ENCODE results near the gene CTSG.
A peak's percentile ranks its signal among the peaks of the same experiment; 100 is the strongest.
"Not testable (repeated sequence)": the region's sequence is repeated elsewhere in the genome, so short reads cannot be mapped to it uniquely, and the experiment has no call there.

CTSG gene, protein sequence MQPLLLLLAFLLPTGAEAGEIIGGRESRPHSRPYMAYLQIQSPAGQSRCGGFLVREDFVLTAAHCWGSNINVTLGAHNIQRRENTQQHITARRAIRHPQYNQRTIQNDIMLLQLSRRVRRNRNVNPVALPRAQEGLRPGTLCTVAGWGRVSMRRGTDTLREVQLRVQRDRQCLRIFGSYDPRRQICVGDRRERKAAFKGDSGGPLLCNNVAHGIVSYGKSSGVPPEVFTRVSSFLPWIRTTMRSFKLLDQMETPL

DNA sequence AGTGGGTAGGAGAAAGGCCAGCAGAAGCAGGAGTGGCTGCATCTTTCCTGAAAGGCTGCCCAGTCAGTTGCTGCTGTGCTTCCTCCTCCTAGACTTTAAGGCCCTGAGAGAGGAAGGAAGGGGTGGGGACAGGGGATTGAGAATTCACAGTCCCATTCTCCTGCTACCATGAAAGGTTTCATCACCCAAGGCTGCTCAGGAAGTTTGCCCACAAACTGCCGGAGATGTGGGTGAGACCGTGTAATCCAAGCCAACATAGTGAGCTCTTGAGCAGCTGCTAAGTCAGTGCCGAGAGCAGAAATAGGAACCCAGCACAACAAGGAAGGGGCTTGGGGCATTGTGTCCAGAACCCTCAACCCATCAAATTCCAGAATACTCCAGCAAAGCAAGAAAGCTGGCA is at the start of gene CTSG:
Gene CTSG (minus strand): TSS at position 69 of the 400 bp plus-strand sequence. CDS start 27 bp downstream, at position 42.
- no peak for DNase-seq

DNA sequence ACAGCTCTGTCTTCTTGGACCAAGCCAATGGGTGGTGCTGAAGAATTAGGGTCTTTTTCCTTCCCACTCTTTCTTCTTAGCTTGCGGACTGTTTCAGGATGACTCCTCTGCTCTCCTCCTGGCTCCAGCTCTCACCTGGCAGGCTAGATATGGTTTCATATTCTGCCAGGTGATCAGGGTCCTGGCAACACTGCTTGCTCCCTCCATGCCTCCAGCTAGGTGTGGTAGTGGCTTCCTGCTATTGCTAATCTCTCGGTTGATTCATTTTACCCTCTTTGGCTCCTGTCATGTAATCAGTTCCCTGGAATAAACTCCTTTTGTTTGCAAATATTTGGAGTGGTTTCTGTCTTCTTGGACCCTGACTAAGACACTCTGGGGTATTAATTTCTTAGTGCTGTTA is 37.7 kb upstream of the CTSG start:
- no peak for DNase-seq

DNA sequence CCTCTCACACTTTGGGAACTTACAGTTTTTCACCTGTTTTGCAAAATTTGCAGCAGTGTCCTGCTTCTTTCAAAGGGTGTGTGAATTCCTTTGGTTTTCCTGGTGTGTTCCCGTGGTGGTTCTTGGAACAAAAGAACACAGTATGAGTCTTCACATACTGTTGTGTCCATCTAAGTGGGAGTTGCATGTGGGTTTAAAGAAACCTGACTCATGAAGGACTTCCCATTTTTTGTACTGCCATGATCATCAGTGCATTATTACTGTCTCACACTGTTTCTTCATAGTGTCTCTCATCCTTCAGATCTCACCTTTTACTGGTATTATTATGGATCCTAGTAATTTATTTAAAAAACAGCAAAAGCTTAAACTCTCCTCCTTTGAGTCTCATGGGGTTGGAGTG is 37.2 kb upstream of the CTSG start:
- no peak for DNase-seq

DNA sequence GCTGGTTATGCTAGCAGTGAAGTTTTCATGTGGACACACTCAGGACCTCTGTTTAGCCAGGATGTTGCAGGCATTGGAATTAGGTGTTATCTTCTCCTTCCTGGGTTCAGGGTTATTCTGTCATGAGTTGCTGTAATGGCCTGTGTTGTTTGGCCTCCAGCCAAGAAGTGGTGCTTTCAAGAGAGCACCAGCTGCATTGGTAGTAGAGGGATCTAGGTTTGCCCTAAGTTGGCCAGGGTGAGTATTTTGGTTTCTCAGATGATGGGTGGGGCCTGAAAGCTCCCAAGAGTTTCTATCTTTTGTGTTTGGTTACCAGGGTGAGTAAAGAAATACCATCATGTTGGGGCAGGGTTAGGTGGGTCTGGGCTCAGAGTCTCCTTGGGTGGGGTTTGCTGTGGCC is 36.1 kb upstream of the CTSG start:
- peak; percentile 11 for DNase-seq

DNA sequence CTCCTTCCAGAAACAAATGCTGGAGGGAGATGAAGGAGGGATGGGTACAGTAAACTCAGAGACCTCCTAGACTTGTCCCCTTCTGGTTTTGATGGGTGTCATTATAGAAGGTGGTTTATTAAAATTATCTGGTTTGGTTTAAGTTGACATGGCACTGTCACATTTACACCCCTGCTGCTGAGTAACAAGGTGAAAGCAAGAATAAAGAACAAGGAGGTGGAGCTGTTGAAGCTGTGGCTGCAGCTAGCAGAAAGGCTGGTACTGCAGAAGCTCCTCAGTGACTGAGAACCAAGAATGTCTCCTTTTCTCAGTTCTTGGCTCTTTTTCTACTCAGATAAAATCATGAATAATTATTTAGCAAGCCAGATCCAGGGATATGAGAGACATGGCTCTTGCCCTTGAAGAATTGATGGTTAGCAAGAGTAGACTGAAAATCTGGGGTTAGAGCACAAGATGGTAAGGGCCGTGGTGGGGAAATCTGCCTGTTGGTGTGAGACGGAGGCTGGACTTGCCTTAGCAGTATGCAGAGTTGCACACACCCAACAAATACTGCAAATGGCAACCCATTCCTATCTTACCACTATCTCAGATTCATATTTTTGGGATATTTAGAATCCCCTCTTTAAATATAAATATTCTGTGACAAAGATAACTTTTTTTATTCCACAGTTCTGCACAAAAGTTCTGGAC is 33.8 kb upstream of the CTSG start, which contains the start of gene GZMH:
Gene GZMH (minus strand): TSS at position 31 of the 690 bp plus-strand sequence. CDS start 72 bp downstream, outside the sequence.
- DNase-seq, result no peak

DNA sequence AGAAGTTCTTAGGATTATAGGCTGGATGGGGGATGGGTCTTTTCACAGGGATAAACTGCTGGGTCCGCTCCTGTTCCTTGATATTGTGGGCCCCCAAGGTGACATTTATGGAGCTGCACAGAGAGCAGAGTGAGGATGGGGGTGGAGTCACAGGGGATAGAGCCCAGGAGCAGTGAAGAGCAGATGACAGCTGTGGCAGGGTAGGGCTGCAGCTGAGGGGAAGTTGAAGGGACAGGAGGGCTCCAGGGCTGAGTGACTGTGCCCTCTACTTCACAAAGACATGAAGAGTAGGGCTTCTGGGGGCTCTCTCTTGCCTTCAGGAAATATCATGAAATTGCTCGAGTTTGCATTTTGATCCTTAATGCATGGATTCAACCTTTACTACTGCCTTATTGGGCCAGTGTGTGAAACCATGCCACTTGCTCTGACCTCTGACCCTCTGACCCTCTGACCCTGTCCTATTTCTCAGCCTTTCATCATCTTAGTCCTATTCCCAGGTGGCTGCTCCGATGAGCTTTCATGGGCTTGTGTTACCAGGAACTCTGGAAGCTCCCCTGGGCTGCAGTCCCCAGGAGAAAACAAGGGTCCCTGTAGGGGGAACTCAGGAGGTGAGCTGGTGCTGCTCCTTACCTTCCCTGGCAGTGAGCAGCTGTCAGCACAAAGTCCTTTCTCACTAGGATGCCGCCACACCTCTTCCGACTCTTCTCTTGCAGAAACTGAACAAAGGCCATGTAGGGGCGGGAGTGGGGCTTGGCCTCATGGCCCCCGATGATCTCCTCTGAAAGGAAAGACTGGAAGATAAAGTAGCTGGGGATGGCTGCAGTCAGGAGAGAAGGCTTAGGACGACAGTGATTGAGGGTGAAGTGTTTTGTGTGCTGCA is 31.8 kb upstream of the CTSG start:
- no peak for DNase-seq

DNA sequence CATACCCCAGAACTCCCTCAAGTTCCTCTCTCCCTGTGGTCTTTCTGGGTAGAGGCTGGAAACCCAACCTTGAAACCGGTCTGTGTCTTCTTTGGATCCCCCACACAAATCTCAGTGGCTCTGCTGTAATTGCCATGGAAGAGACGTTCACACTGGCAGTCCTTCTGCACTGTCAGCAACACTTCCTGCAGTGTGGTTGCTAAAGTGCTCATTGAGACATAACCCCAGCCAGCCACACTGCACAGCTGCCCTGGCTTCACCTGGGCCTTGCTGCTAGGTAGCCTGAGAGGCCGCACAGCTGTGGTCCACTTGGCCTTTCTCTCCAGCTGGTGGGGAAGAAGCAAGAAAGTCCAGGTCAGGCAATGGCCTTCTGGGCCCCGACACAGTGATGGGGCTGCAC is 31.0 kb upstream of the CTSG start:
- DNase-seq, result no peak

DNA sequence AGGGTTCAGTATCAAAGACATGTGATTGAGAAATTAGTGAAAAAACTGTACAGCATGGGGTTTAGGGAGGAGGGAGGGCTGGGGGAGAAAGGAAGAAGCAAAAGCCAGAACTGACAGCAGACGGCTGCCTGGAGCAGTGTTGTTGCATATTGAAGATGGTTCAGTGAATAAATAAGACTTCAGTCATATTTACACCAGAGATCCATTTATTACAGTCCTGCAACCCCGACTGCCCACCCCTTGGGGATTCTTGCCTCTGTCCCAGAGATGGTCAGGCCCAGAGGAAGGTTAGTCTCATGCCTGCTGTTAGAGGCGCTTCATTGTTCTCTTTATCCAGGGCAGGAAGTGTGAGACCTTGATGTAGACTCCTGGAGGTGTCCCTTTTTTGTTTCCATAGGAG is 30.2 kb upstream of the CTSG start:
- no peak for DNase-seq

DNA sequence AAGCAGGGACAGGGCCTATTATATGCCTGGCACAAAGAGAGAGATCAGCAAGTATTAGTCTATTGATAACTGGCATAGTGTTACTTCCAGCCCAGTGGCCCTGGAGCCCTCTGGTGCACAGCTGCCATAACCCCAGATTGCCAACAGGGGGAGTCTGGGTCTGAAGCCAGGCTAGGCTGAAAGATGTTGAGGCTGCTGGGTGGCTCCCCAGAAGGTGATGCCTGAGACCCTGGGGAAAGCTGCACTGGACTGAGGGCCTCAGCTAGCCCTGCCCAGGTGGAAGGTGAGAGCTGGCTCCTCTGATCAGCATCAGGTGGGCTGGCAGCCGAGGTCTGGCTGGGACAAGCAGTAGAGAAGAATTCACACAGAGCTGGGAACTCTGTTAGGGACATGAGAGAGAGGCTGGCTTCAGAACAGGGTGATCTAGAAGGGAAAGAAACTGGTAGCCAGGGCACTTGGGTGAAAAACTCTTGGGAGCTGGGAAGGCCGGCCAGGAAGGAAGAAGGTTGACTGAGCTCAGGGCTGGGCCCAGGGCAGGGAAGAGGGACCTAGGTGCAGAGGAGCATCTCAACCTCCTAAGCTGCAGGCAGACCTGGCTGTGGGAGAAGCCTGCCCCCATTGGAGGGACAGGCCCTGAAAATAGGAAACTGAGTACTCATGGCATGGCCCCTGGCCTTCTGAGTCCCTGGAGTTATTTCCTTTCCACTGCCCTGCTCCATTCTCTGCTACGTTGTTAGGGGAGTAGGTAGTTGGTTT is 29.6 kb upstream of the CTSG start:
- peak; percentile 1 for DNase-seq

DNA sequence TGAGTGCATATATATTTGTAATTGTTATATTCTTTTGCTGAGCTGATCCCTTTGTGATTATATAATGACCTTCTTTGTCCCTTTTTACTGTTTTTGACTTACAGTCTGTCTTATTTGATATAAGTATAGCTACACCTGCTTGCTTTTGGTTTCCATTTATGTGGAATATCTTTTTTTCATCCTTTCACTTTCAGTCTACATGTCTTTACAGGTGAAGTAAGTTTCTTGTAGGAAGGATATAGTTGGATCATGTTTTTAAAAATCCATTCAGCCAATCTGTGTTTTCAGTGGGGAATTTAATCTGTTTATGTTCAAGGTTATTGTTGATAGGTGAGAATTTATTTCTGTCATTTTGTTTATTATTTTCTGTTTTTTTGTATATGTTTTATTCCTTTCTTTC is 21.4 kb upstream of the CTSG start:
- no peak for DNase-seq

DNA sequence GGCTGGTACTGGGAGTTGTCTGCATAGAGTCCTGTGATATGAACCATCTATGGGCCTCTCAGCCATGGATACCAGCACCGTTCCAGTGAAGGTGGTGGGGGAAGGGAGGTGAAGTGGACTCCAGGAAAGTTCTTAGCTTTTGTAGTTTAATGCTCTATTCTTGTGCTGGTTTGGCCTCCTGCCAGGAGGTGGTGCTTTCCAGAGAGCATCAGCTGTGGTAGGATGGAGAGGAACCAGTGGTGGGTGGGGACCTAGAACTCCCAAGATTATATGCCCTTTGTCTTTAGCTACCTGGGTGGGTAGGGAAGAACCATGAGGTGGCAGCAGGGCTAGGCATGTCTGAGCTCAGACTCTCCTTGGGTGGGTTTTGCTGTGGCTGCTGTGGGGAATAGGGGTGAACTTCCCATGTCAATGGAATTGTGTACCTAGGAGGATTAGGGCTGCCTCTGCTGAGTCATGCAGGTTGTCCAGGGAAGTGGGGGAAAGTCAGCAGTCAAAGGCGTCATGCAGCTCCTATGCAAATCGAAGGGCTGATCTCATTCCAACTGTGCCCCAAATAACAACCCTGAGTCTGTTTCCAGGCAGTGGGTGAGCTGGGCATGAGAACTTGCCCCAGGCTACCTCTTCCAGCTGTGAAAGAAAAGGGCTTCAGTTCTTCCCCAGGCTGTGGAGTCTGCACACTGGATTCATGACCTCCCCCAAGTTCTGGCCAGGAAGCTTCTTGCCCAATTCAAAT is 19.2 kb upstream of the CTSG start:
- no peak for DNase-seq

DNA sequence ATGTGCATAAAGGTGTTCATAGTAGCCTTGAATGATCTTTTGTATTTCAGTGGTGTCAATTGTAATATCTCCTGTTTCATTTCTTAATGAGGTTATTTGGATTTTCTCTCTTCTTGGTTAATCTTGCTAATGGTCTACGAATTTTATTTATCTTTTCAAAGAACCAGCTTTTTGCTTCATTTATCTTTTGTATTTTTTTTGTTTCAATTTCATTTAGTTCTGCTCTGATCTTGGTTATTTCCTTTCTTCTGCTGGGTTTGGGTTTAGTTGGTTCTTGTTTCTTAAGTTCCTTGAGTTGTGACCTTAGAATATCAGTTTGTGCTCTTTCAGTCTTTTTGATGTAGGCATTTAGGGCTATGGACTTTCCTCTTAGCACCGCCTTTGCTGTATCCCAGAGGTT is 15.0 kb upstream of the CTSG start:
- DNase-seq, result not testable (repeated sequence)

DNA sequence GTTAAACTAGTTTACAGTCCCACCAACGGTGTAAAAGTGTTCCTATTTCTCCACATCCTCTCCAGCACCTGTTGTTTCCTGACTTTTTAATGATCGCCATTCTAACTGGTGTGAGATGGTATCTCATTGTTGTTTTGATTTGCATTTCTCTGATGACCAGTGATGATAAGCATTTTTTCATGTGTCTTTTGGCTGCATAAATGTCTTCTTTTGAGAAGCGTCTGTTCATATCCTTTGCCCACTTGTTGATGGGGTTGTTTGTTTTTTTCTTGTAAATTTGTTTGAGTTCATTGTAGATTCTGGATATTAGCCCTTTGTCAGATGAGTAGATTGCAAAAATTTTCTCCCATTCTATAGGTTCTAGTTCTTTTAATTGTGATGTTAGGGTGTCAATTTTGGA is 8.4 kb upstream of the CTSG start:
- DNase-seq, result not testable (repeated sequence)

DNA sequence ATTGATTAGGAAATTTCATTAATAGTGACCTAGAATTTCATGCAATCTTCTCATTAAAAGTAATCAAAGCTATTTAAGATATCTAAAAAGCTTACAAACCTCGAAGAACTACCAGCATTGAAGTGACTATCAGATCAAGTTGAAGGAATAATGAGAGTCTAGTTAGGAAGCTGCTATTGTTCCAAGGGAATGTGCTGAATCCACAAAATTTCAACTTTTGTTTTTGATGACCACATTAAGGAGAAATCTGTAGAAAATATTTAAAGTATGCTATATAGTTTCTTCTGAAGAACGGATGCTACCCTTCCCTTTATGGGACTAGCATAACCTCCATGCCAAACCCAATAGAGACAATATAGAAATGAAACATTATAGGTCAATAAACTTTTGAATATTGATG is 2.5 kb upstream of the CTSG start:
- no peak for DNase-seq

DNA sequence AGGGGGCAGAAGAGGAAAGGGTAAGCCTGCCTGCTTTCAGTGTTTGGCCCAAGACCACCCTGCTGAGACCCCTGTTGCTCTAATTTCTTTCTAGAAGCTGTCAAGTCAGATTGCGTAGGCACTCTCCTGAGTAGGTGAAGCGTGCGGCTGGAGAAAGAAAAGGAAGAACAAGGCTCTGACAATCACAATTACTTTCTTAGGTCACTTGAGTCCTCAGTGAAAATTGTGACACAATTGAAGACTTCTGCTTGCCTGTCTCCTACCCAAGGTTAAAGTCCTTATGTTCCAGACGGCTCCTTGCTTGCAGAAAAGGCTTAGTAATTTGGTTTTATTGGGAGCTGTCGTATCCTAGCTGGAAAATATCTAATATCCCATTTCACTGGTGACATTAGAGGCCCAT is 721 bp upstream of the CTSG start:
- no peak for DNase-seq

DNA sequence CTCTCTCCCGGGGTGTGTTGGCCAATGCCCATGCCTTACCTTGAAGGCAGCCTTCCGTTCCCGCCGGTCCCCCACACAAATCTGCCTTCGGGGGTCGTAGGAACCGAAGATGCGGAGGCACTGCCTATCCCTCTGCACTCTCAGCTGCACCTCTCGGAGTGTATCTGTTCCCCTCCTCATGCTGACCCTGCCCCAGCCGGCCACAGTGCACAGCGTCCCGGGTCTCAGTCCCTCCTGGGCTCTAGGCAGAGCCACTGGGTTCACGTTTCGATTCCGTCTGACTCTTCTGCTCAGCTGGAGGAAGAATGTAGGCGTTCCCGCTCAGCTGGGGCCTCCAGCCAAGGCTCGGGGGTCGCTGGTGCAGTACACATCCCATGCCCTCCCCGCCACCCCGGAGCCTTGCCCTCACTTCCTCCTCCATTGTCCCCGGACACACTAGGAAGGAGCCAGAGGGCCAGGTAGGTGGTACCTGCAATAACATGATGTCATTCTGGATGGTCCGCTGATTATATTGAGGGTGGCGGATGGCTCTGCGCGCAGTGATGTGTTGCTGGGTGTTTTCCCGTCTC is 1.8 kb downstream of the CTSG start:
- DNase-seq, result no peak

DNA sequence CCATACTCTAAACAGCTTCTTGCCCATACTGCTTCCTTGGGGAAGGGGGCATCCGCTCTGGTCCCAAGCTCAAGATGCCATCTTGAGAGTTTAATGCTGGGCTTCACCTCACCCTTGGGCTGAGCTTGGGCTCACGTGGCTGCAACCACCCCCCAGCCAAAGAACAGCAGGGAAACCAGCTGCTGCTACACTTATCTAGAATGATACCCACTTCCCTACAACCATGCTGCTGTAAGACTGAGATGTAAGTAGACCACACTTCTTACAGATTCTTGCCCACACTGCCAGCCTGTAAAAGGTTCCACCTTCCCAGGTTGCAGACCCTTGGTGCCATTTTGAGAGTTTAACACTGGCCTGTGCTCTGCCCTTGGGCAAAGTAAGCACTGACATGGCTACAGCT is 9.7 kb downstream of the CTSG start:
- DNase-seq, result no peak

DNA sequence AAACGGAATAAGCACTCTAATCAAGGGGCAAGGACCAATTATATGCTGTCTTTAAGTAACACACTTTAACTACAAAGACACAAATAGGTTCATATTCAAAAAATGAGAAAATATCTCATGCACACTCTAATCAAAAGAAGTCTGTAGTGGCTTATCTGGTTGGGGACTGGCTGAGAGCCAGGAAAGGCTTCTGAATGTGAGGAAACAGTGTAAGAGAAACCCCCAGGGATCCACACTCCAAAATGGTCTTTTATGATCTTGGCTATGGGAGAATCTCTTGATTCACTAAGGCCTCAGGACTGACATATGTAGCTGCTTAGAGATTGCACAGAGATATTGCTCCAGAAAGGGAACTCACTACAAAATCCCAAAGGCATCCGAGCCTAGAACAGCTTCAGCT is 10.3 kb downstream of the CTSG start:
- peak; percentile 15 for DNase-seq

DNA sequence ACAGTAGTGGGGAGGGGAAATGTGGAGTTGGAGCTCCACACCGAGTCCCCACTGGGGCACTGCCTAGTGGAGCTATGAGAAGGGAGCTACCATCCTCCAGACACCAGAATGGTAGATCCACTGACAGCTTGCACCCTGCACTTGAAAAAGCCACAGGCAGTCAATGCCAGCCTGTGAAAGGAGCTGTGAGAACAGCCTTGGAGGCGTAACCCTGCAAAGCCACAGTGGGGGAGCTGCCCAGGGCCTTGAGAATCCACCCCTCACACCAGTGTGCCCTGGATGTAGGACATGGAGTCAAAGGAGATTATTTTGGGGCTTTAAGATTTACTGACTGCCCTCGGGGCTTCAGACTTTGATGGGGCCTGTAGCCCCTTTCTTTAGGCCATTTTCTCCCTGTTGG is 12.5 kb downstream of the CTSG start:
- DNase-seq, result no peak

DNA sequence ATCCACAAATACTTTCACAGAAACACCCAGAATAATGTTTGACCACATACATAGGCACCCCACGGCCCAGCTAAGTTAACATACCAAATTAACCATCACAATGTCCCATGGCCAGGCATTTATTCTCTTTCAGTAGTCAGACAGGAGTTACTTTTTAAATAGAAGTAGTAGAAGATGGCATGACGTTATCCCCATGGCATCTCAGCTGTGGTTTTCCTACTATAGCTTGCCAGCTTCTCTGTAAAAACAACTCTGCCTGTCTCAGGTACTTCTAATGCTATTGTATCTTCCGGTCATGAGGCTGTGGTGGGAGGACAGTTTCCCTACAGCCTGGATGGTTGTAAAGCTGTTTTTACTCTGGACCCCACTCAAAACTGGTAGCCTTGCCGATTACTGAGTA is 19.3 kb downstream of the CTSG start:
- no peak for DNase-seq

DNA sequence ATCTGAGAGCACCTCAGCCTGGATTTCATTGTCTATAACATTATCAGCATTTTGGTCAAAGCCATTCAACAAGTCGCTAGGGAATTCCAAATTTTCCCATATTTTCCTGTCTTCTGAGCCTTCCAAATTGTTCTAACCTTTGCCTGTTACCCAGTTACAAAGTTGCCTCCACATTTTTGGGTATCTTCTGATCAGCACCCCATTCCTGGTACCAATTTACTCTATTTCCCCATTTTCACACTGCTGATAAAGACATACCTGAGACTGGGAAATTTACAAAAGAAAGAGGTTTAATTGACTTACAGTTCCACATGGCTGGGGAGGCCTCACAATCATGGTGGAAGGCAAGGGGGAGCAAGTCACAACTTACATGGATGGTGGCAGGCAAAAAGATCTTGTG is 27.0 kb downstream of the CTSG start:
- DNase-seq, result not testable (repeated sequence)
